Fibroblast of skin of left biceps (primary cell): Measurements from ENCODE around the gene GSG1.

Experiments used
- DNase-seq, 2 experiments: peaks; one replicate each; pipeline ENCODE4 v3.0.0-alpha.2; 2013; ENCODE audit warnings: low read depth in 2 of 2

GSG1 gene

GRCh38 chr12:13119826-13120225 lies 16.4 kb upstream of the GSG1 start:
- no peak for DNase-seq

GRCh38 chr12:13117029-13117428 lies 13.6 kb upstream of the GSG1 start:
- no peak for DNase-seq

- no peak for DNase-seq
Observed at GRCh38 chr12:13116259-13116658, 12.8 kb upstream of the GSG1 start.

GRCh38 chr12:13114251-13115052 lies 11.0 kb upstream of the GSG1 start:
- DNase-seq, result no peak

GRCh38 chr12:13112968-13113367 lies 9.5 kb upstream of the GSG1 start:
- DNase-seq, result no peak

GRCh38 chr12:13106666-13107065 lies 3.2 kb upstream of the GSG1 start:
- no peak for DNase-seq

GRCh38 chr12:13105781-13106180 lies 2.3 kb upstream of the GSG1 start:
- DNase-seq, result no peak

GRCh38 chr12:13104409-13104808 lies 942 bp upstream of the GSG1 start:
- no peak for DNase-seq

- DNase-seq, result no peak
Observed at GRCh38 chr12:13102461-13103195, 839 bp downstream of the GSG1 start.

GRCh38 chr12:13101821-13102375 lies 1.6 kb downstream of the GSG1 start:
- no peak for DNase-seq

- peak; percentile 70 to 73 for DNase-seq
Observed at GRCh38 chr12:13100882-13101769, 2.3 kb downstream of the GSG1 start.

- no peak for DNase-seq
Observed at GRCh38 chr12:13100605-13100881, 2.9 kb downstream of the GSG1 start.

- DNase-seq, result no peak
Observed at GRCh38 chr12:13099844-13100604, 3.4 kb downstream of the GSG1 start.

- DNase-seq, result no peak
Observed at GRCh38 chr12:13099066-13099843, 4.2 kb downstream of the GSG1 start.

- DNase-seq, result no peak
Observed at GRCh38 chr12:13097491-13098011, 5.9 kb downstream of the GSG1 start.

- DNase-seq, result no peak
Observed at GRCh38 chr12:13095266-13095995, 8.0 kb downstream of the GSG1 start.

GRCh38 chr12:13094367-13094766 lies 9.1 kb downstream of the GSG1 start:
- no peak for DNase-seq

GRCh38 chr12:13093848-13094220 lies 9.6 kb downstream of the GSG1 start:
- no peak for DNase-seq

- DNase-seq, result no peak
Observed at GRCh38 chr12:13093191-13093847, 10.1 kb downstream of the GSG1 start.
